Thyroid gland (tissue), 4 donors: ENCODE data around the gene GNG7.

Source experiments
- POLR2A ChIP-seq, 2 donors: fragments of 450-650 bp; IDR thresholded peaks; one replicate each; pipeline ENCODE4 v1.6.1; 2017; ENCODE audit warnings: antibody characterized with exemption in 2 of 2, mild to moderate bottlenecking in 2 of 2, moderate library complexity in 1 of 2
- TF ChIP-seq, protein P1 (sequence below), 6 experiments: fragments of 200-600 bp in 3 of 6; fragments of 450-650 bp in 3 of 6; sonication (generic) in 3 of 6; IDR thresholded peaks; one replicate each; pipeline ENCODE4 v1.5.1; 2016 to 2019; ENCODE audit warnings: antibody characterized with exemption in 6 of 6, mild to moderate bottlenecking in 2 of 6, inconsistent platforms in 1 of 6, moderate library complexity in 1 of 6

DNA sequence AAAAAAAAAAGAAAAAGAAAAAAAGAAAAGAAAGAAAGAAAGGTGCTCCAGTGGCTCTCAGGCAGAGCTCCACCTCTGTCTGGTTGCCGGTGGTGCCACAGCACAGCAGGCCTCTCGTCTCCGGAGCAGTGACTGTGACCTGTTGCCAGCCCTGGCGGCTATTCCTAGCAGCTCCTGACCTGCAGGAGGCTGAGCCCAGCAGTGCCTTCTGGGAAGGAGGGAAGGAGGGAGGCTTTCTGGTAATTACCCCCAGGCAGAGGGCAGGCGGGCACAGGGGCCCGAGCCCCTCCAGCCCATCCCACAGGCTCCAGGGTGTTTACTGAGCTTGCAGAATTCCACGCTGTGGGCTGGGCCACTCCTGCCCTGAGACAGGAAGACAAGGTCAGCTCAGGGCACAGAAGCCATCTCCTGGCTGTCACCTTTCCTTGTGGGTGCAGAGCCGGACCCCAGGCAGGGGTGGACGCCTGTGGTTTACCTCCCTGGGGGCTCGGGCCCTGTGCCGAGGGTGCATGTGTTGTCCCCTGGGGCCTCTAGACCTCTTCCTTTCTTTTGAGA, 77.9 kb downstream of the GNG7 start:
- TF ChIP-seq, protein P1, sequence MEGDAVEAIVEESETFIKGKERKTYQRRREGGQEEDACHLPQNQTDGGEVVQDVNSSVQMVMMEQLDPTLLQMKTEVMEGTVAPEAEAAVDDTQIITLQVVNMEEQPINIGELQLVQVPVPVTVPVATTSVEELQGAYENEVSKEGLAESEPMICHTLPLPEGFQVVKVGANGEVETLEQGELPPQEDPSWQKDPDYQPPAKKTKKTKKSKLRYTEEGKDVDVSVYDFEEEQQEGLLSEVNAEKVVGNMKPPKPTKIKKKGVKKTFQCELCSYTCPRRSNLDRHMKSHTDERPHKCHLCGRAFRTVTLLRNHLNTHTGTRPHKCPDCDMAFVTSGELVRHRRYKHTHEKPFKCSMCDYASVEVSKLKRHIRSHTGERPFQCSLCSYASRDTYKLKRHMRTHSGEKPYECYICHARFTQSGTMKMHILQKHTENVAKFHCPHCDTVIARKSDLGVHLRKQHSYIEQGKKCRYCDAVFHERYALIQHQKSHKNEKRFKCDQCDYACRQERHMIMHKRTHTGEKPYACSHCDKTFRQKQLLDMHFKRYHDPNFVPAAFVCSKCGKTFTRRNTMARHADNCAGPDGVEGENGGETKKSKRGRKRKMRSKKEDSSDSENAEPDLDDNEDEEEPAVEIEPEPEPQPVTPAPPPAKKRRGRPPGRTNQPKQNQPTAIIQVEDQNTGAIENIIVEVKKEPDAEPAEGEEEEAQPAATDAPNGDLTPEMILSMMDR (IDR thresholded peaks at IDR 0.05): peak in 4 of 6 experiments; percentile 40 to 70 (median 54)
- peak; percentile 45 to 91 for TF ChIP-seq POLR2A (IDR thresholded peaks at IDR 0.05)
